RWPE1 (cell line): Measurements from ENCODE around the gene LRFN4.

Source experiments
- CTCF ChIA-PET: fragments of 350-600 bp; sonication (Branson Sonifier 250); formaldehyde crosslinking; extraction: SDS; loops from one replicate; lab custom pipeline; 2021; lab: Yijun Ruan, JAX
- POLR2A ChIA-PET: fragments of 400-600 bp; formaldehyde crosslinking; extraction: SDS; loops from one replicate; lab custom pipeline; 2020; ENCODE audit warnings: antibody characterized with exemption; ENCODE audit not compliant: low non-redundant PET; lab: Yijun Ruan, JAX
- DNase-seq: peaks from one replicate; pipeline ENCODE4 v3.0.0; 2012; ENCODE audit warnings: low spot score
- H3K27ac ChIP-seq: fragments of 450-650 bp; 2 replicates; pipeline ENCODE4 v1.5.1; 2017
- CTCF ChIP-seq: fragments of 450-650 bp; conservative IDR thresholded peaks from 2 replicates; pipeline ENCODE4 v1.5.1; 2017; ENCODE audit warnings: low read depth, mild to moderate bottlenecking

LRFN4 gene

GRCh38 chr11:66855574-66856495 is 1.0 kb upstream of the LRFN4 start:
- no peak for TF ChIP-seq CTCF
- ChIA-PET CTCF (interaction anchor here (0.6 kb wide), 1 partner anchor 124 kb away, joined by 5 read pairs; no protein-coding TSS in a partner anchor), POLR2A (interaction anchor here (0.6 to 0.8 kb wide), 3 partner anchors 13 to 120 kb away, joined by 3 read pairs; partner anchors contain the start of gene RCE1)
- peak; percentile 94 for DNase-seq
- peak overlapping the region; percentile 94 for H3K27ac ChIP-seq

- ChIA-PET CTCF (no interaction called here), POLR2A (no interaction called here)
- peak; percentile 27 for DNase-seq
- H3K27ac ChIP-seq, result peak overlapping the region; percentile 94
- no peak for TF ChIP-seq CTCF
Measured at GRCh38 chr11:66857234-66857926, 516 bp downstream of the LRFN4 start.

GRCh38 chr11:66857927-66858185 is 992 bp downstream of the LRFN4 start:
- CTCF ChIA-PET, result no interaction called here
- POLR2A ChIA-PET, result no interaction called here
- no peak for DNase-seq
- H3K27ac ChIP-seq, result peak overlapping the region; percentile 94
- no peak for TF ChIP-seq CTCF

- CTCF ChIA-PET, result no interaction called here
- POLR2A ChIA-PET, result no interaction called here
- TF ChIP-seq CTCF, result no peak
- no peak for DNase-seq
- H3K27ac ChIP-seq, result peak overlapping the region; percentile 94
Measured at GRCh38 chr11:66858186-66858938, 1.5 kb downstream of the LRFN4 start.

- ChIA-PET CTCF (interaction anchor here (0.6 to 0.7 kb wide), 2 partner anchors 179 to 1065 kb away, joined by 4 to 5 read pairs; no protein-coding TSS in a partner anchor), POLR2A (no interaction called here)
- TF ChIP-seq CTCF, result no peak
- peak overlapping the region; percentile 94 for H3K27ac ChIP-seq
- no peak for DNase-seq
Measured at GRCh38 chr11:66858939-66859685, 2.2 kb downstream of the LRFN4 start.
